HepG2 (cell line): ENCODE results near the gene CARMIL3. TPM values are rescaled to one million over a fixed set of nuclear protein-coding genes. Genes with fewer than 3 reads are reported as not detected.
A peak's percentile ranks its signal among the peaks of the same experiment; 100 is the strongest.

Experiments used
- ARNT ChIP-seq: fragments of 450-650 bp; IDR thresholded peaks from 2 replicates; pipeline ENCODE4 v1.6.1; 2017
- CREB3 ChIP-seq: sonication (generic); formaldehyde crosslinking; IDR thresholded peaks from 2 replicates; pipeline ENCODE4 v1.5.0; 2020; ENCODE audit warnings: missing genetic modification reagents
- JDP2 ChIP-seq: sonication (generic); formaldehyde crosslinking; IDR thresholded peaks from 2 replicates; pipeline ENCODE4 v1.8.1; 2022; ENCODE audit warnings: missing genetic modification reagents, borderline replicate concordance
- LCORL ChIP-seq, 2 experiments: fragments of 450-650 bp in 1 of 2; sonication (generic) in 1 of 2; formaldehyde crosslinking in 1 of 2; IDR thresholded peaks; 2 replicates each; pipeline versions ENCODE4 v1.5.0 to v1.6.1; 2017 to 2020; ENCODE audit warnings: antibody characterized with exemption in 1 of 2, missing genetic modification reagents in 1 of 2
- NONO ChIP-seq, 2 experiments: fragments of 450-650 bp in 1 of 2; sonication (generic) in 1 of 2; formaldehyde crosslinking in 1 of 2; IDR thresholded peaks in 1 of 2; conservative IDR thresholded peaks in 1 of 2; 2 replicates each; pipeline versions ENCODE4 v1.6.1 to v1.8.0; 2017 to 2022; ENCODE audit warnings: mild to moderate bottlenecking in 1 of 2, missing genetic modification reagents in 1 of 2, moderate library complexity in 1 of 2
- PBX2 ChIP-seq: IDR thresholded peaks from 2 replicates; pipeline ENCODE4 v1.6.1; 2016; ENCODE audit warnings: control low read depth
- RCOR2 ChIP-seq: IDR thresholded peaks from 2 replicates; pipeline ENCODE4 v1.6.1; 2016; ENCODE audit warnings: missing biosample characterization, missing genetic modification reagents
- SP1 ChIP-seq, 2 experiments: fragments of 450-650 bp in 1 of 2; sonication (generic) in 1 of 2; formaldehyde crosslinking in 1 of 2; IDR thresholded peaks; 2 replicates each; pipeline versions ENCODE4 v1.4.0 to v1.6.1; 2016 to 2020; ENCODE audit warnings: missing genetic modification reagents in 1 of 2
- TEAD3 ChIP-seq: optimal IDR thresholded peaks from 2 replicates; pipeline ENCODE3; 2016; ENCODE audit warnings: borderline replicate concordance
- ZBTB40 ChIP-seq, 2 experiments: fragments of 450-650 bp in 1 of 2; sonication (generic) in 1 of 2; formaldehyde crosslinking in 1 of 2; IDR thresholded peaks; 2 replicates each; pipeline versions ENCODE4 v1.6.1 to v1.8.0; 2016 to 2022; ENCODE audit warnings: antibody characterized with exemption in 1 of 2, mild to moderate bottlenecking in 1 of 2, missing genetic modification reagents in 1 of 2
- ZBTB44 ChIP-seq: sonication (generic); formaldehyde crosslinking; IDR thresholded peaks from 2 replicates; pipeline ENCODE4 v1.4.0; 2020; ENCODE audit warnings: missing genetic modification reagents
- ZNF282 ChIP-seq: fragments of 450-650 bp; IDR thresholded peaks from 2 replicates; pipeline ENCODE4 v1.6.1; 2018; ENCODE audit not compliant: partially characterized antibody
- ZNF292 ChIP-seq: sonication (generic); formaldehyde crosslinking; IDR thresholded peaks from 2 replicates; pipeline ENCODE4 v1.8.1; 2022; ENCODE audit warnings: mild to moderate bottlenecking, low read depth, missing genetic modification reagents, borderline replicate concordance
- ZNF331 ChIP-seq: sonication (generic); formaldehyde crosslinking; IDR thresholded peaks from 2 replicates; pipeline ENCODE4 v1.4.0; 2020; ENCODE audit warnings: missing genetic modification reagents
- polyA plus RNA-seq, 8 experiments: library from polyadenylated mRNA; depleted of rRNA in 3 of 8; stranded (reverse) in 7 of 8; unstranded in 1 of 8; fragments of >200 nt; fragmentation: Illumina TruSeq in 4 of 8; extraction: Trizol in 4 of 8; gene quantifications; 2 replicates each; pipeline versions ENCODE4 v1.2.1 to v1.2.3, GENCODE V29; 2011 to 2016; ENCODE audit warnings: low read depth in 4 of 8, missing spikeins in 1 of 8, mixed read lengths in 1 of 8; ENCODE audit not compliant: insufficient read depth in 1 of 8
- total RNA-seq, 5 experiments: library from RNA; depleted of rRNA; stranded (reverse); fragments of >200 nt; fragmentation: Illumina TruSeq; extraction: Trizol; gene quantifications; 2 replicates each; pipeline ENCODE4 v1.2.3, GENCODE V29; 2016; ENCODE audit warnings: low read depth in 1 of 5
- TF ChIP-seq, protein P1 (sequence below): sonication (generic); formaldehyde crosslinking; IDR thresholded peaks from 2 replicates; pipeline ENCODE4 v1.4.0; 2020; ENCODE audit warnings: missing genetic modification reagents
- TF ChIP-seq, protein P2 (sequence below): sonication (generic); formaldehyde crosslinking; IDR thresholded peaks from 2 replicates; pipeline ENCODE4 v1.4.0; 2020; ENCODE audit warnings: mild to moderate bottlenecking, missing genetic modification reagents

CARMIL3 gene
- total and polyA plus RNA-seq, 2 of the 13 experiments (the other 11 are each of a cell fraction or from before 2014, with no cell fraction given), result 0.27 to 0.55 TPM

GRCh38 chr14:24087004-24087403 lies 35.2 kb downstream of the CARMIL3 start (continued):
- TF ChIP-seq ZBTB40 (IDR thresholded peaks at IDR 0.05) (0 out of 2 replicates have a peak, but pooled peaks have one; percentile 20), ZBTB40 (CRISPR knock-in tag; IDR thresholded peaks at IDR 0.05) (no peak), SP1 (IDR thresholded peaks at IDR 0.05) (no peak), SP1 (CRISPR knock-in tag; IDR thresholded peaks at IDR 0.05) (no peak), CREB3 (CRISPR knock-in tag) (no peak), JDP2 (CRISPR knock-in tag) (no peak), ARNT (0 out of 2 replicates have a peak, but pooled peaks have one; percentile 44), LCORL (IDR thresholded peaks at IDR 0.05) (peak; percentile 50; the same call in 1 of the 2 replicates), LCORL (CRISPR knock-in tag; IDR thresholded peaks at IDR 0.05) (no peak), ZNF331 (CRISPR knock-in tag) (no peak), RCOR2 (CRISPR knock-in tag) (no peak), ZBTB44 (CRISPR knock-in tag) (no peak), TEAD3 (CRISPR knock-in tag) (no peak), PBX2 (CRISPR knock-in tag) (no peak), ZNF282 (peak; percentile 59), ZNF292 (CRISPR knock-in tag) (no peak), NONO (IDR thresholded peaks at IDR 0.05) (peak; percentile 85; the same call in 1 of the 2 replicates), NONO (CRISPR knock-in tag; conservative IDR thresholded peaks at IDR 0.05) (no peak)
- TF ChIP-seq, protein P1, sequence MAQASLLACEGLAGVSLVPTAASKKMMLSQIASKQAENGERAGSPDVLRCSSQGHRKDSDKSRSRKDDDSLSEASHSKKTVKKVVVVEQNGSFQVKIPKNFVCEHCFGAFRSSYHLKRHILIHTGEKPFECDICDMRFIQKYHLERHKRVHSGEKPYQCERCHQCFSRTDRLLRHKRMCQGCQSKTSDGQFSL (CRISPR knock-in tag), result no peak
- TF ChIP-seq, protein P2, sequence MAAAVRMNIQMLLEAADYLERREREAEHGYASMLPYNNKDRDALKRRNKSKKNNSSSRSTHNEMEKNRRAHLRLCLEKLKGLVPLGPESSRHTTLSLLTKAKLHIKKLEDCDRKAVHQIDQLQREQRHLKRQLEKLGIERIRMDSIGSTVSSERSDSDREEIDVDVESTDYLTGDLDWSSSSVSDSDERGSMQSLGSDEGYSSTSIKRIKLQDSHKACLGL (CRISPR knock-in tag), result no peak
